Sigmoid colon (tissue), 4 donors: ENCODE data around the gene ZNF593OS.

Experiments
- CTCF ChIP-seq, 4 experiments: fragments of 450-650 bp in 3 of 4; fragments of 200-600 bp in 1 of 4; IDR thresholded peaks; one replicate each; pipeline ENCODE4 v1.5.1; 2016 to 2019; ENCODE audit warnings: antibody characterized with exemption in 4 of 4, mild to moderate bottlenecking in 3 of 4, moderate library complexity in 2 of 4
- POLR2AphosphoS5 ChIP-seq, 4 donors: sonication (generic); formaldehyde crosslinking; IDR thresholded peaks; one replicate each; pipeline ENCODE4 v1.6.1; 2017; ENCODE audit warnings: antibody characterized with exemption in 4 of 4

DNA sequence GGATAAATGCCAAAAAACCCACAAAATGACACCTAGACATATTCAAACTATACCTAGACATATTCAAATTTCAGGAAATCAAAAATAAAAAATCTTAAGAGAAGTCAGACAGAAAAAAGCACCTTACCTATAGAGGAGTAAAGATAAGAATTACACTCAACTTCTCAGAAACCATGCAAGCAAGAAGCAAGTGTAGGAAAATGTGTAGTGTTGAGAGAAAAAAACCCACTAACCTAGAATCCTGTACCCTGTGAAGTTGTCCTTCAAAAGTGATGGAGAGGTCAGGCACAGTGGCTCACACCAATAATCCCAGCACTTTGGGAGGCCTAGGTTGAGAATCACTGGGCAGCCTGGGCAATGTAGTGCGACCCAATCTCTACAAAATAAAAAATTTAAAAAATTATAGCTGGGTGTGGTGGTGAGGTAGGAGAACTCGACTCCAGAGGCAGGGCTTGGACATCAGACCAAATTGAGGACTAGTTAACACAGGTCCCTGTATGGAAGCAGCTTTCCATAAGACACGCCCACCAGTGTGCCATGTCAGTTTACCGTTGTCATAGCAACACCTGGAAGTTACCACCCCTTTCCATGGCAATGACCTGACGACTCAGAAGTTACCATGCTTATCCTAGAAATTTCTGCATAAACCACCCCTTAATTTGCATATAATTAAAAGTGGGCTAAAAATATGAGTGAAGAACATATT is 39.4 kb downstream of the ZNF593OS start:
- no peak for TF ChIP-seq CTCF (IDR thresholded peaks at IDR 0.05)
- TF ChIP-seq POLR2AphosphoS5 (IDR thresholded peaks at IDR 0.05) = no peak
